H1 (cell line): ENCODE measurements around the gene BTBD16. TPM values are rescaled to one million over a fixed set of nuclear protein-coding genes. Genes with fewer than 3 reads are reported as not detected.

ENCODE experiments used
- CHD7 ChIP-seq: fragments of 300-600 bp; sonication (generic); IDR thresholded peaks from 2 replicates; pipeline ENCODE4 v1.7.1; 2012; ENCODE audit warnings: low read length, moderate library complexity, mild to moderate bottlenecking, inconsistent platforms; ENCODE audit not compliant: insufficient replicate concordance
- CTBP2 ChIP-seq: IDR thresholded peaks from 2 replicates; pipeline ENCODE4 v1.7.0; 2011; ENCODE audit warnings: borderline replicate concordance, mild to moderate bottlenecking, moderate library complexity, mixed read lengths, low read length; ENCODE audit not compliant: insufficient read depth, insufficient read length
- EZH2 ChIP-seq: fragments of 200-600 bp; sonication (generic); IDR thresholded peaks from 2 replicates; pipeline ENCODE4 v1.7.1; 2012; ENCODE audit warnings: low read depth, mild to moderate bottlenecking, moderate library complexity, low read length, inconsistent platforms; ENCODE audit not compliant: severe bottlenecking
- JUN ChIP-seq: IDR thresholded peaks from 2 replicates; pipeline ENCODE4 v1.6.1; 2011; ENCODE audit warnings: low read depth, mild to moderate bottlenecking, improper control_type of control experiment, low read length
- MAFK ChIP-seq: IDR thresholded peaks from 2 replicates; pipeline ENCODE4 v1.6.1; 2012; ENCODE audit warnings: low read depth, mild to moderate bottlenecking, improper control_type of control experiment, low read length
- ZNF274 ChIP-seq: IDR thresholded peaks from 2 replicates; pipeline ENCODE4 v1.7.0; 2012; ENCODE audit warnings: low read length, borderline replicate concordance; ENCODE audit errors: extremely low read depth
- polyA plus RNA-seq, 7 experiments: library from polyadenylated mRNA; depleted of rRNA in 3 of 7; stranded (reverse) in 5 of 7; unstranded in 2 of 7; fragments of >200 nt in 5 of 7; fragments of 200-250 nt in 2 of 7; gene quantifications; 1 replicate in 5 of 7; 2 replicates in 1 of 7; 4 replicates in 1 of 7; pipeline versions ENCODE4 v1.2.1 to v1.2.3, GENCODE V29; 2011 to 2013; ENCODE audit warnings: missing spikeins in 2 of 7, mixed read lengths in 2 of 7
- total RNA-seq: library from RNA; stranded (reverse); fragmentation: NEBNext Ultra II Directional; extraction: Animal tissue kit (Norgen Biotek cat#: 25700); gene quantifications from 2 replicates; pipeline ENCODE4 v1.2.1, GENCODE V29; 2021

BTBD16 gene
- total and polyA plus RNA-seq, 2 of the 8 experiments (the other 6 are each of a cell fraction or from before 2014, with no cell fraction given), result 0.05 TPM; not detected in 1

- TF ChIP-seq CTBP2, result no peak
- TF ChIP-seq JUN, result no peak
- no peak for TF ChIP-seq ZNF274
- TF ChIP-seq MAFK, result no peak
- TF ChIP-seq EZH2, result no peak
- TF ChIP-seq CHD7, result no peak
- TF ChIP-seq, all 59 proteins: peak for 0
Observed at GRCh38 chr10:122245136-122245535, 26.0 kb upstream of the BTBD16 start (continued).
